SK-N-SH (cell line): ENCODE results near the gene RASSF1. TPM values are rescaled to one million over a fixed set of nuclear protein-coding genes. Genes with fewer than 3 reads are reported as not detected.

Experiments
- CTCF ChIA-PET: fragments of 300-600, 350-600 bp; formaldehyde crosslinking; extraction: SDS; loops from one replicate; lab custom pipeline; 2021; lab: Yijun Ruan, JAX
- POLR2A ChIA-PET: fragments of 350-600 bp; sonication (Branson Sonifier 250); formaldehyde crosslinking; extraction: SDS; loops from one replicate; lab custom pipeline; 2020; ENCODE audit warnings: antibody characterized with exemption, inconsistent platforms; lab: Yijun Ruan, JAX
- DNase-seq: peaks from one replicate; pipeline ENCODE4 v3.0.0; 2012
- H2AFZ ChIP-seq: fragments of 200-600 bp; sonication (generic); 2 replicates; pipeline ENCODE4 v1.8.1; 2016; ENCODE audit warnings: antibody characterized with exemption, mild to moderate bottlenecking, low read depth
- H3F3A ChIP-seq: fragments of 200-600 bp; sonication (generic); replicated peaks from 2 replicates; pipeline ENCODE3; 2016; ENCODE audit warnings: antibody characterized with exemption, mild to moderate bottlenecking; ENCODE audit not compliant: insufficient read depth
- H3K27ac ChIP-seq, 2 experiments: fragments of 200-500 bp in 1 of 2; fragments of 200-600 bp in 1 of 2; sonication (Bioruptor generic) in 1 of 2; sonication (generic), shearing (Covaris generic) in 1 of 2; 2 replicates each; pipeline versions ENCODE4 v1.5.1 to v1.6.1; 2014 to 2016; ENCODE audit warnings: low read depth in 2 of 2, inconsistent platforms in 1 of 2, low read length in 1 of 2, mild to moderate bottlenecking in 1 of 2, mixed read lengths in 1 of 2
- H3K27me3 ChIP-seq: fragments of 200-600 bp; sonication (generic), shearing (Covaris generic); 2 replicates; pipeline ENCODE4 v1.6.1; 2016; ENCODE audit warnings: mixed run types; ENCODE audit not compliant: insufficient read depth
- H3K36me3 ChIP-seq, 2 experiments: fragments of 200-500 bp in 1 of 2; fragments of 200-600 bp in 1 of 2; sonication (Bioruptor generic) in 1 of 2; sonication (generic) in 1 of 2; replicated peaks in 1 of 2; 2 replicates each; pipeline versions ENCODE3 to v1.5.1; 2014 to 2016; ENCODE audit warnings: low read length in 1 of 2, mild to moderate bottlenecking in 1 of 2; ENCODE audit not compliant: insufficient read depth in 2 of 2, control insufficient read depth in 1 of 2
- H3K4me1 ChIP-seq, 2 experiments: fragments of 200-500 bp in 1 of 2; fragments of 200-600 bp in 1 of 2; sonication (Bioruptor generic) in 1 of 2; sonication (generic), shearing (Covaris generic) in 1 of 2; 2 replicates each; pipeline versions ENCODE4 v1.5.1 to v1.6.1; 2014 to 2016; ENCODE audit warnings: low read depth in 1 of 2, low read length in 1 of 2, mixed run types in 1 of 2; ENCODE audit not compliant: insufficient read depth in 2 of 2, control insufficient read depth in 1 of 2
- H3K4me2 ChIP-seq: fragments of 200-600 bp; sonication (generic), shearing (Covaris generic); 2 replicates; pipeline ENCODE4 v1.6.1; 2017; ENCODE audit warnings: mixed run types
- H3K4me3 ChIP-seq, 2 experiments: fragments of 200-500 bp in 1 of 2; fragments of 200-600 bp in 1 of 2; sonication (Bioruptor generic) in 1 of 2; sonication (generic), shearing (Covaris generic) in 1 of 2; 2 replicates each; pipeline versions ENCODE4 v1.5.1 to v1.8.1; 2014 to 2016; ENCODE audit warnings: low read depth in 2 of 2, inconsistent platforms in 1 of 2, low read length in 1 of 2, mild to moderate bottlenecking in 1 of 2, mixed read lengths in 1 of 2, moderate library complexity in 1 of 2
- H3K79me2 ChIP-seq: fragments of 200-600 bp; sonication (generic); 2 replicates; pipeline ENCODE4 v1.8.1; 2017; ENCODE audit warnings: mild to moderate bottlenecking; ENCODE audit not compliant: insufficient read depth
- H3K9ac ChIP-seq: fragments of 200-600 bp; sonication (generic); 2 replicates; pipeline ENCODE4 v1.6.1; 2017; ENCODE audit warnings: mixed run types
- H3K9me2 ChIP-seq: fragments of 200-600 bp; sonication (generic); 2 replicates; pipeline ENCODE4 v1.6.1; 2017; ENCODE audit warnings: mixed run types
- H3K9me3 ChIP-seq: fragments of 200-600 bp; sonication (generic); 2 replicates; pipeline ENCODE4 v1.6.1; 2017; ENCODE audit warnings: mixed run types, mild to moderate bottlenecking, moderate library complexity
- H4K20me1 ChIP-seq: fragments of 200-600 bp; sonication (generic); 2 replicates; pipeline ENCODE4 v1.6.1; 2017; ENCODE audit warnings: mild to moderate bottlenecking, mixed run types; ENCODE audit not compliant: insufficient read depth
- EZH2phosphoT487 ChIP-seq: fragments of 200-600 bp; sonication (generic); IDR thresholded peaks from 2 replicates; pipeline ENCODE4 v1.6.1; 2017; ENCODE audit warnings: low read depth, mixed run types, mild to moderate bottlenecking, antibody characterized with exemption, moderate library complexity, borderline replicate concordance
- FOSL2 ChIP-seq: IDR thresholded peaks from 2 replicates; pipeline ENCODE4 v1.4.0; 2012; ENCODE audit warnings: low read depth, mild to moderate bottlenecking, moderate library complexity, borderline replicate concordance
- FOXJ3 ChIP-seq: sonication (generic); formaldehyde crosslinking; IDR thresholded peaks from 2 replicates; pipeline ENCODE4 v1.5.1; 2020; ENCODE audit warnings: mild to moderate bottlenecking, missing genetic modification reagents
- FOXM1 ChIP-seq: IDR thresholded peaks from 2 replicates; pipeline ENCODE4 v1.4.0; 2012; ENCODE audit warnings: low read depth, mild to moderate bottlenecking
- GABPA ChIP-seq: IDR thresholded peaks from 2 replicates; pipeline ENCODE4 v1.4.0; 2012; ENCODE audit warnings: low read depth, mild to moderate bottlenecking
- GATA2 ChIP-seq: sonication (generic); formaldehyde crosslinking; IDR thresholded peaks from 2 replicates; pipeline ENCODE4 v1.5.0; 2020; ENCODE audit warnings: mild to moderate bottlenecking, missing genetic modification reagents
- JUND ChIP-seq: IDR thresholded peaks from 2 replicates; pipeline ENCODE4 v1.4.0; 2012
- POLR2AphosphoS5 ChIP-seq: IDR thresholded peaks from 2 replicates; pipeline ENCODE4 v1.6.1; 2012; ENCODE audit warnings: low read depth, low read length
- RAD21 ChIP-seq: IDR thresholded peaks from 2 replicates; pipeline ENCODE4 v1.6.1; 2012; ENCODE audit warnings: mild to moderate bottlenecking, low read length
- RCOR1 ChIP-seq: fragments of 150-350 bp; IDR thresholded peaks from 2 replicates; pipeline ENCODE4 v1.6.1; 2017; ENCODE audit warnings: antibody characterized with exemption, low read length
- RXRA ChIP-seq: IDR thresholded peaks from 2 replicates; pipeline ENCODE4 v1.4.0; 2012; ENCODE audit warnings: low read depth, mild to moderate bottlenecking, borderline replicate concordance
- SIN3A ChIP-seq: IDR thresholded peaks from 2 replicates; pipeline ENCODE4 v1.6.1; 2012; ENCODE audit warnings: low read depth, mild to moderate bottlenecking, low read length, moderate library complexity, borderline replicate concordance
- SMC3 ChIP-seq: IDR thresholded peaks from 2 replicates; pipeline ENCODE4 v1.6.1; 2012; ENCODE audit warnings: low read depth, low read length, improper control_type of control experiment
- TCF12 ChIP-seq: IDR thresholded peaks from 2 replicates; pipeline ENCODE4 v1.4.0; 2012
- TEAD4 ChIP-seq: IDR thresholded peaks from 2 replicates; pipeline ENCODE4 v1.4.0; 2012; ENCODE audit warnings: mild to moderate bottlenecking, borderline replicate concordance; ENCODE audit not compliant: insufficient read depth
- WGBS: methylation state at CpG from one replicate; pipeline ENCODE4 v1.1.6; 2017; ENCODE audit warnings: low lambda C conversion rate; 5-methylcytosine and 5-hydroxymethylcytosine counted together
- polyA plus RNA-seq, 3 experiments: library from polyadenylated mRNA; depleted of rRNA; stranded (reverse); fragments of >200 nt; gene quantifications; 2 replicates each; pipeline ENCODE4 v1.2.3, GENCODE V29; 2012
- TF ChIP-seq, protein P1 (sequence below): fragments of 150-350 bp; IDR thresholded peaks from 2 replicates; pipeline ENCODE4 v1.6.1; 2017; ENCODE audit warnings: antibody characterized with exemption, low read length, low read depth, borderline replicate concordance
- TF ChIP-seq, protein P2 (sequence below): IDR thresholded peaks from 2 replicates; pipeline ENCODE4; 2012
- TF ChIP-seq, protein P3 (sequence below): IDR thresholded peaks from 2 replicates; pipeline ENCODE4 v1.6.1; 2012; ENCODE audit warnings: mild to moderate bottlenecking, low read depth, low read length, moderate library complexity

The RASSF1 gene
- polyA plus RNA-seq, 1 of the 3 experiments (the other 2 are of a cell fraction) = 28.1 TPM

DNA sequence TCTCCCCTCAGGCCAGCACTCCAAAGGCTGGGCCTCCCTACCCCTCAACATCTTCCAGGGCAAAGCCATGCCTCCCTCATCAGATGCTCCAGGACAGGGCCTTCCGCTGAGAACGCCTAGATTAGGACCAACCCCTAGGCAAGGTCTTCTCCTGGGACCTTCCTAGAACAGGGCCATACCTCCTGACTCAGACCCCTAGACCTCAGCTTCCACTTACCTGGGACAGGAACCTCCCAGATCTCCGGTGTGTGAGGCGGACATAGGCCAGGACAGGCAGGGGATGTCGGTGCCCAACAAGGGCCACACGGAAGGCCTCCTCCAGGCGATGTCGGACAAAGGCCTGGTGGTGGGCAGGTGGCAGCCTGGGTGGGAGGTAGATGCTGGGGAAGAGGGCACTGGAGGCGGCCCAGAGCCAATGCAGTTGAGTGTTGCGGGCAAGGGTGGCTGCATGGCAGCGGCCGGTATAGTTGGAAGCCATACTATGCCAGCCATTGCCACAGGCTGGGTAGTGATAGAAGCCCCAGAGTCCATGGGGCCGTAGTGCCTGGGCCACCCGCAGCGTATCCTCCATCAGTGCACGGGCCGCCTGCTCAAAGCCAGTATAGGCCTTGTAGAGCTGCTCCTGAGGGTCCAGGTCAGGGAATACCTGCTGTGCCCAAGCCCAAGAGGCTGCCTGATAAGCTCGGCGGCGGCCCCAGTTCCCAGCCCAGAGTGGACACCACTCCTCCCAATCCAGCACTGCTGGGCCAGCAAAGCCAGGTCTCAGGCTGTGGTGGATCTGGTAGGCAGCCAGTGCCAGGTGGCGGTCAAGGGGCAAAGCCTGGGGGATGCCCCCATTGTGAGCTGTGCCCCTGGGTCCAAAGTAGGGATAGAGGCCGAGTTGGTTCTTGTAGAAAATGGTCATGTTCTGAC, 45.9 kb downstream of the RASSF1 start:
- Histone ChIP-seq H3K4me1 (peaks cover 9 to 26% of the 10 kb centered on the region in 2 experiments; a peak in 2 of 4 replicates), H3K9me3 (no peaks in the 10 kb centered on the region), H3K27ac (no peak overlapping the region), H3K27me3 (no peaks in the 10 kb centered on the region), H3K4me2 (no peak overlapping the region), H4K20me1 (no peaks in the 10 kb centered on the region), H3K79me2 (peaks cover 28% of the 10 kb centered on the region), H3K9me2 (no peaks in the 10 kb centered on the region), H3K4me3 (no peak overlapping the region), H3K9ac (no peak overlapping the region), H3K36me3 (peaks cover 0 to 10% of the 10 kb centered on the region in 2 experiments), H3F3A (no peaks in the 10 kb centered on the region), H2AFZ (no peak overlapping the region)
- ChIA-PET POLR2A (interaction anchor here (0.6 kb wide), 1 partner anchor 30 kb away, joined by 3 read pairs; no protein-coding TSS in a partner anchor), CTCF (interaction anchor here (0.7 to 1.5 kb wide), 6 partner anchors 20 to 319 kb away, joined by 3 to 5 read pairs (median 4); no protein-coding TSS in a partner anchor)
- DNase-seq = no peak
- WGBS = 91% methylated on average over 7 of the region's 22 CpGs
- TF ChIP-seq RXRA (no peak), SIN3A (no peak), FOSL2 (no peak), FOXM1 (no peak), JUND (no peak), SMC3 (no peak), RCOR1 (no peak), GABPA (no peak), TCF12 (no peak), RAD21 (no peak)
- TF ChIP-seq, protein P1, sequence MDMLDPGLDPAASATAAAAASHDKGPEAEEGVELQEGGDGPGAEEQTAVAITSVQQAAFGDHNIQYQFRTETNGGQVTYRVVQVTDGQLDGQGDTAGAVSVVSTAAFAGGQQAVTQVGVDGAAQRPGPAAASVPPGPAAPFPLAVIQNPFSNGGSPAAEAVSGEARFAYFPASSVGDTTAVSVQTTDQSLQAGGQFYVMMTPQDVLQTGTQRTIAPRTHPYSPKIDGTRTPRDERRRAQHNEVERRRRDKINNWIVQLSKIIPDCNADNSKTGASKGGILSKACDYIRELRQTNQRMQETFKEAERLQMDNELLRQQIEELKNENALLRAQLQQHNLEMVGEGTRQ = no peak
- TF ChIP-seq, protein P2, sequence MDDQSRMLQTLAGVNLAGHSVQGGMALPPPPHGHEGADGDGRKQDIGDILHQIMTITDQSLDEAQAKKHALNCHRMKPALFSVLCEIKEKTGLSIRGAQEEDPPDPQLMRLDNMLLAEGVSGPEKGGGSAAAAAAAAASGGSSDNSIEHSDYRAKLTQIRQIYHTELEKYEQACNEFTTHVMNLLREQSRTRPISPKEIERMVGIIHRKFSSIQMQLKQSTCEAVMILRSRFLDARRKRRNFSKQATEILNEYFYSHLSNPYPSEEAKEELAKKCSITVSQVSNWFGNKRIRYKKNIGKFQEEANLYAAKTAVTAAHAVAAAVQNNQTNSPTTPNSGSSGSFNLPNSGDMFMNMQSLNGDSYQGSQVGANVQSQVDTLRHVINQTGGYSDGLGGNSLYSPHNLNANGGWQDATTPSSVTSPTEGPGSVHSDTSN = no peak

DNA sequence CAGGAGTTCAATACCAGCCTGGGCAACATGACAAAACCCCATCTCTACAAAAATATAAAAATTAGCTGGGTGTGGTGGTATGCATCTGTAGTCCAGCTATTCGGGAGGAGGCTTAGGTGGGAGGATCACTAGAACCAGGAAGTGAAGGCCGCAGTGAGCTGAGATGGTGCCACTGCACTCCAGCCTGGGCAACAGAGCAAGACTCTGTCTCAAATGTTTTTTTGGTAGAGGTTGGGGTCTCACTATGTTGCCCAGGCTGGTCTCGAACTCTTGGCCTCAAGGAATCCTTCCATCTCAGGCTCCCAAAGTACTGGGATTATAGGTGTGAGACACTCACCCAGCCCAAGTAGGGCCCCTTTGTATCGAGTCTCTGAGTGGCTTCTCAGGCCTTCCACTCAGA, 46.5 kb downstream of the RASSF1 start:
- CTCF ChIA-PET = interaction anchor here (1.5 to 2.2 kb wide), 2 partner anchors 25 to 27 kb away, joined by 3 to 6 read pairs; no protein-coding TSS in a partner anchor
- Histone ChIP-seq H3K36me3 (peaks cover 3 to 17% of the 10 kb centered on the region in 2 experiments), H3K9me3 (no peaks in the 10 kb centered on the region)
- 92% methylated on average over 2 of the region's 4 CpGs for WGBS
- TF ChIP-seq FOXJ3 (no peak), RXRA (no peak), TEAD4 (no peak), GATA2 (CRISPR knock-in tag) (no peak), POLR2AphosphoS5 (no peak), RCOR1 (no peak), JUND (no peak), EZH2phosphoT487 (no peak)
- TF ChIP-seq, protein P3, sequence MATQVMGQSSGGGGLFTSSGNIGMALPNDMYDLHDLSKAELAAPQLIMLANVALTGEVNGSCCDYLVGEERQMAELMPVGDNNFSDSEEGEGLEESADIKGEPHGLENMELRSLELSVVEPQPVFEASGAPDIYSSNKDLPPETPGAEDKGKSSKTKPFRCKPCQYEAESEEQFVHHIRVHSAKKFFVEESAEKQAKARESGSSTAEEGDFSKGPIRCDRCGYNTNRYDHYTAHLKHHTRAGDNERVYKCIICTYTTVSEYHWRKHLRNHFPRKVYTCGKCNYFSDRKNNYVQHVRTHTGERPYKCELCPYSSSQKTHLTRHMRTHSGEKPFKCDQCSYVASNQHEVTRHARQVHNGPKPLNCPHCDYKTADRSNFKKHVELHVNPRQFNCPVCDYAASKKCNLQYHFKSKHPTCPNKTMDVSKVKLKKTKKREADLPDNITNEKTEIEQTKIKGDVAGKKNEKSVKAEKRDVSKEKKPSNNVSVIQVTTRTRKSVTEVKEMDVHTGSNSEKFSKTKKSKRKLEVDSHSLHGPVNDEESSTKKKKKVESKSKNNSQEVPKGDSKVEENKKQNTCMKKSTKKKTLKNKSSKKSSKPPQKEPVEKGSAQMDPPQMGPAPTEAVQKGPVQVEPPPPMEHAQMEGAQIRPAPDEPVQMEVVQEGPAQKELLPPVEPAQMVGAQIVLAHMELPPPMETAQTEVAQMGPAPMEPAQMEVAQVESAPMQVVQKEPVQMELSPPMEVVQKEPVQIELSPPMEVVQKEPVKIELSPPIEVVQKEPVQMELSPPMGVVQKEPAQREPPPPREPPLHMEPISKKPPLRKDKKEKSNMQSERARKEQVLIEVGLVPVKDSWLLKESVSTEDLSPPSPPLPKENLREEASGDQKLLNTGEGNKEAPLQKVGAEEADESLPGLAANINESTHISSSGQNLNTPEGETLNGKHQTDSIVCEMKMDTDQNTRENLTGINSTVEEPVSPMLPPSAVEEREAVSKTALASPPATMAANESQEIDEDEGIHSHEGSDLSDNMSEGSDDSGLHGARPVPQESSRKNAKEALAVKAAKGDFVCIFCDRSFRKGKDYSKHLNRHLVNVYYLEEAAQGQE = no peak
- TF ChIP-seq, all 33 proteins: peak for 0
- Histone ChIP-seq H4K20me1 (no peaks in the 10 kb centered on the region), H3K4me2 (no peak overlapping the region), H3K79me2 (peaks cover 28% of the 10 kb centered on the region), H3F3A (no peaks in the 10 kb centered on the region), H3K4me1 (peaks cover 9 to 24% of the 10 kb centered on the region in 2 experiments; a peak in 2 of 4 replicates), H3K9ac (no peak overlapping the region), H2AFZ (no peak overlapping the region), H3K27ac (no peak overlapping the region), H3K4me3 (no peak overlapping the region), H3K27me3 (no peaks in the 10 kb centered on the region), H3K9me2 (no peaks in the 10 kb centered on the region)
- no peak for DNase-seq
- POLR2A ChIA-PET = interaction anchor here (0.6 kb wide), 1 partner anchor 30 kb away, joined by 3 read pairs; no protein-coding TSS in a partner anchor
